Stimulated activated CD4-positive, alpha-beta T cell treated with anti-CD3 and anti-CD28 coated beads, Interleukin-15, amount 100 ng/mL, for 24 hours (primary cell): ENCODE results near the gene MINDY4.

Experiments used
- DNase-seq: peaks from one replicate; pipeline ENCODE4 v3.0.0-alpha.2; 2020

MINDY4 gene

DNA sequence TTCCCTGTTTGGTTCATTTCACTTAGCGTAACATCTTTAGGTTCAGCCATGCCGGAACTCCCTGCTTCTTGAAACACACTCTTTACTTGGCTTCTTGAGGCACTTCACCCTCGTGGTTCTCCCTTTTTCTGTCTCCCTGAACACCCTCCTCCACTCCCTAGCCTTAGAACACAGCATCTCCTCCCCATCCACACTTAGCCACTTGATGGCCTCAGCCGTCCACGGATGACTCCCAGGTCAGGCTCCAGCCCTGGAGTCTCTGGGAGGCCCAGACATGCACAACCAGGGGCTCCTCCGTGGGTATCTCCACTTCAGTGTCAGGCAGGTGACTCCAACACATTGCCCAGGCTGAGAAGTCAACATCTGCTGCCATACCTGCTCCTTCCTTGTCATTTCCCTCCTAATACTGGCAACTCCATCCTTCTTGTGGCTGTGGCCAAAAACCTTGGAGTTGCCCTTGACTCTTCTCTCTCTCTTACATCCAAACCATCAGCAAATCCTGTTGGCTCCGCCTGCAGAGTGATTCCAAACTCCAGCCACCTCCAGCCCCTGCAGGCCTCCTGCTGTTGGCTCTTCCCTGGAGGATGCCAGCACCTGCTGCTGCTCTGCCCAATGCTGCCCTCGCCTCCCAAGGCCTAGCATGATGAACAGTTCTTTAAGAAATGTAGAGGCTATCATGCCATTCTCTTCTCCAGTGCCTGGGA is 27.7 kb upstream of the MINDY4 start:
- no peak for DNase-seq

DNA sequence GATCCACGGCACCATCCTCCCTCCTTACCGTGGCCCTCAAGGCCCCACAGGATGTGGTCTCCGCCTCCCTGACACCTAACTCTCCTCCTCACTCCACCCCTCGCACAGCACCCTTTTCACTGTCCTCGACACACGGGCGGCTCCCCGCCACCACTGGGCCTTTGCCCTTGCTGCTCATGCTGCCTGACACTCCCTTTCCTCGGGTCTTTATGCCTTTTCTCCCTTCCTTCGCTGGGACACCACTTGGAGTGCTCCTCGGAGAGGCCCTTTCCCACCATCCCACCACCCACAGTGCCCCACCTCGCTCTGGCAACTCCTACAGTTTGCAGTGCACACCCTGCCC is 27.2 kb upstream of the MINDY4 start:
- DNase-seq, result no peak

DNA sequence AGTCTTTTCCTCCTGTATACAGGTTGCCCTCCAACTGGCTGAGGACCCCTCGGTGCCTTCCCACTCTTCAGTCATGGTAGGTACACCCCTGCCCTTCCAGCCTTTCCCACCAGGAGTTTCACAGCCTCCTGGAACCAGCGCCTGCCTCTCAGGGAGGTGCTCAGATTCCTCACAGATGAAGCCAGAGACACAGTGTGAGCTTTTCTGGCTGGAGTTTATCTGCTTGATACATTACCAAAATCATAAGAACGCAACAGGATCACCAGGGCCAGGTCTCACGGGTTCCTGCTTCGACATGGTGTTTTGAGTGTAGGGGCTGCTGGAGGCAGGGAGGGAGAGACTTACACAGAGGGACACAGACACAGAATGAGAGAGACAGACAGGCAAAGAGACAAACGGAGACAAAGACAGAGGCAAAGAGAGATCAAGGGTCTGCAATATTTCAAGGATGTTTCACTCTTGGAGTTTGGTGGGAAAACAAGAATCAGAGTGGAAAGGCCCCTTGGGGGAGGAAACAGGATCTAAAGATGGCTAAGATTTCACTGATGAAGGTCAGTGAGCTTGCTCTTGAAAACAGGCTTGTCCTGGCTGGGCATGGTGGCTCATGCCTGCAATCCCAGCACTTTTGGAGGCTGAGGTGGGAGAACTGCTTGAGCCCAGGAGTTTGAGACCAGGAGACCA is 25.8 kb upstream of the MINDY4 start:
- no peak for DNase-seq

DNA sequence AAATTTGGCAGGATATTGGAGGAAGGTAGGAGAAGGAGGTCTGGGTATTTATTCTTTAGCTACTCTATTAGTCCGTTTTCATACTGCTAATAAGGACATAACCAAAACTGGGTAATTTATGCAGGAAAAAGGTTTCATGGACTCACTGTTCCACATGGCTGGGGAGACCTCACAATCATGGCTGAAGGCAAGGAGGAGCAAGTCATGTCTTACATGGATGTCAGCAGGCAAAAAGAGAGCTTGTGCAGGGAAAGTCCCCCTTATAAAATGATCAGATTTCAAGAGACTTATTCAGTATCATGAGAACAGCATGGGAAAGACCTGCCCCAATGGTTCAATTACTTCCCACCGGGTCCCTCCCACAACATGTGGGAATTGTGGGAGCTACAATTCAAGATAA is 21.2 kb upstream of the MINDY4 start:
- no peak for DNase-seq

DNA sequence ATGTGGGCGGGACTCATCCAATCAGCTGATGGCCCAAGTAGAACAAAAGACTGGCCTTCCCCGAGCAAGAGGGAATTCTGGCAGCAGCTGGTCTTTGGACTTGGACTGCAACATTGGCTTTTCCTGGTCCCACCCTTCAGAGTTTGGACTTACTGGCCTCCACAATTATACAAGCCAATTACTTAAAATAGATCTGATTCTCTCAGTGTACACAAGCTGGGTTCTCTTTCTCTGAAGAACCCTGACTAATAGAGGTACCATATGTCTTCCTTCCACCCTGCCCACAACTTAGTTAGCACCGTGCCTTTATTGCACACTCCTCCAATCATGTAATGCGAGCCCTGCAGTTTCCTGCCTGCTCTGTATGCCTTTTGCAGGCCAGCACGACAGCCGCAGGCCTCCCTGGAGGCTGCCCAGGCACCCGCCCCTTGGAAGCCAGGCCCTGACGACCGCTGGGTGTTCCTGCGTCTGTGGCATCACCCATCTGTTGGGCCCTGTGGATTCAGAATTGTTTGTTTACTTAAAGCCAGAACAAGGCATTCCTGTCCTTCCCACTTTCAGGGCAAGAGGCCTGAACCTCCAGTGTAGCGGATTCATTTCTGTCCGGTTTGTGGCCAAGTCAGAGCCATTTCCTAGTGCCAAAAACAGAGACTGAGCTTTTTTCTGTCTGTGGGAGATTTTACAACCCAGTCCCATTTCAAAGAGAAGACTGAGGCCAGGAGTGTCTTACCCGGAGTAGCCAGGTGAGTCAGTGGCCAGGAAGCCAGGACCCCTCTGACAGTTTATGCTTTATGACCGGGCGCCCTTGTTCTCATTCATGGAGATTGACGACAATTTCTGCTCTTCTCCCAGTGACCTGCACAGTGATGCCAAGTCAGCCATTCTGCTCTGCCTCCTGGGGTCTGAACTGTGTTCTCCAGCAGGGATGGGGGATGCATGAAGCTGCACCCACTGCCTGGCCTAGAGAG is 20.2 kb upstream of the MINDY4 start:
- no peak for DNase-seq

DNA sequence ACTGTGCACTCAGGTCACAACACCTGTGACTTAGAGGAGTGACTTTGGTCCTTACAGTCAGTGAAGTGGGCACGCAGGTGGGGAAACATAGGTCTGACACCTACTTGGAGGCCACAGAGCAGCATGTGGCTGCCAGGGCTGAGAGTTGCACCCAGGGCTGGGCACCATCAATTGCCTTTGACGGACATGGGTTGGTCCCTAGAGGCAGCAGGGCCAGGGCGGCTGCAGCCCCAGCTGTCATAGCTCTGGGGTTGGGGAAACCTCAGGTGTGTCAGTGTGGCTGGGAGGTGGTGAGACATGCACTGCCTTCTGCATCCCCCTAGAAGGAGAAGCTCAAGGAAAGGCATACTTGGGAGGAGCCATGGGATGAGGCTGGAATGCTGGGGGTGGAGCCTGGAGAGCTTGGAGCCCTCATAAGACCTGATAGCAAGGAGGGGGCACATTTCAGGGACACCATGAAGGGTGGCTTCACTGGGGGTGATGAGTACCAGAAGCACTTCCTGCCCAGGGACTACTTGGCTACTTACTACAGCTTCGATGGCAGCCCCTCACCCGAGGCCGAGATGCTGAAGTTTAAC is 19.4 kb upstream of the MINDY4 start, which contains the start of gene INMT:
Gene INMT, plus strand, starts transcription at position 440 of the 578 bp plus-strand sequence. Its CDS starts 16 bp downstream, at position 456.
- no peak for DNase-seq

DNA sequence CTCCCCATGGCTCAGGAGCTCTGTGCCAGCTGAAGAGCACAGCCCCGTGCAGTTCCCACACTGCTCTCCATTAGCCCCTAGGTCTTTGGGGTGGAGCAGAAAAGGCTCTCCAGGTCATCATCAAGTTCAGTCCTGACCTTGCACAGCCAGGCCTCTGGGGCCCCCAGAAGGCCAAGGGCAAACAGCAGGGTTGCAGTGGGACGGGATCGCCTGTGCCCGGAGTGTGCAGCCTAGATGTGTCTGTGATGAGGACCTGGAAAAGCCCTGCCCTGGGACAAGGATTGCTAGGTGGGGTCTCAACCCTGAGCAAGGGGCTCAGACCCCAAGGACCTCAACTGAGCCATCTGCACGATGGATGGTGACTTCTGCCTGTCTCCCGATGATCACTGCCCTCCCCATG is 18.7 kb upstream of the MINDY4 start:
- no peak for DNase-seq

DNA sequence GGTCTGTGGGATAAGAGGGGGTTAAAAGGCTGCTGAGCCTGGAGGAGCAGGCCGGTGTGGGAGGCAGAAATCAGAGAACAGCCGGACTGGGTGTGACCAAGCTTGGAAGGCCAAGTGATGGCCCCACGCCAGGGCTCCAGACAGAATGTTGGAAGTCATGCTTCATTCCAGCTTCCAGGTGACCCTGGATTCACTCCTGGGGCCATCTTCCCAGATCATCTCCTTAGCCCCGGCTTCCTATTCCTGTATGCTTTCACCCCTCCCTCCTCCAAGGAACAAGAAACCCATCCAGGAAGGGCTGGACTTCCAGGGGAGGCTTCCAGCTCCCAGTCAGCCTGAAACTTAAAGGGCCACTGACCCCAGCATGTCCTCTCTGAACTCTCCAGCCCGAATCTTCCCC is 18.2 kb upstream of the MINDY4 start:
- no peak for DNase-seq

DNA sequence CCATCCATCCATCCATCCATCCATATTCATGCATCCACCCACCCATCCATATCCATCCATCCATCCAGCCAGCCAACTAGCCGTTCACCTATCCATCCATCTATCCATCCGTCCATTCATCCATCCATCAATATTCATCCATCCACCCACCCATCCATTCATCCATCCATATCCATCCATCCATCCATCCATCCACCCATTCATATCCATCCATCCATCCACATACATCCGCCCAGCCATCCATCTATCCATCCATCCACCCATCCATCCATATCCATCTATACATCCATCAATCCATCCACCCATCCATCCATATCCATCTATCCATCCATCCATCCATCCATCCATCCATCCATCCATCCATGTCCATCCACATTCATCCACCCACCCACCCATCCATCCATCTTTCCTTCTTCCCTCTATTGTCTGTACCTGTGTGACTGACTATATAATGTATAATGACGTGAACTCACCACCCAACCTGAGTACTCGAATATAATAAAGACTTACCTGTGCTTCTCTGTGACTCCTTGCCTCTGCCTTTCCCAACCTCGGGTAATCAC is 16.8 kb upstream of the MINDY4 start:
- DNase-seq, result no peak

DNA sequence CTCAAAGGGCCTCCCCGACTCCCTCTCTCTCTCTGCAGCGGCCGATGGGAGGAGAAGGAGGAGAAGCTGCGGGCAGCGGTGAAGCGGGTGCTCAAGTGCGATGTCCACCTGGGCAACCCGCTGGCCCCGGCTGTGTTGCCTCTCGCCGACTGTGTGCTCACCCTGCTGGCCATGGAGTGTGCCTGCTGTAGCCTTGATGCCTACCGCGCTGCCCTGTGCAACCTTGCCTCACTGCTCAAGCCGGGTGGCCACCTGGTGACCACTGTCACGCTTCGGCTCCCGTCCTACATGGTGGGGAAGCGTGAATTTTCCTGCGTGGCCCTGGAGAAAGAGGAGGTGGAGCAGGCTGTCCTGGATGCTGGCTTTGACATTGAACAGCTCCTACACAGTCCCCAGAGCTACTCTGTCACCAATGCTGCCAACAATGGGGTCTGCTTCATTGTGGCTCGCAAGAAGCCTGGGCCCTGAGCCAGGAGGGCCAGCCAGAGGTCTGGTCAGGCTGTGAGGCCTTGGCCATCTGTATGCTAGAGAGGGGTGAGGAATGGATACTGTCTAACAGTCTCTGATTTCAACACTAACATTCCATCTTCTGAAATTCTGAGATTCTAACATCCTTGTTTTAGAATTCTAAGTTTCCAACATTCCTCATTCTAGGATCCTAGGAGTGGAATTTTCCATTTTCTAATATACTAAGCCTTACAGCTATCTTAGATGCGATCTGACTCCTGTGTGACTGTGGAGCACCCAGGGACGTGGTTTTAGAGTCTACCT is 15.6 kb upstream of the MINDY4 start:
- no peak for DNase-seq

DNA sequence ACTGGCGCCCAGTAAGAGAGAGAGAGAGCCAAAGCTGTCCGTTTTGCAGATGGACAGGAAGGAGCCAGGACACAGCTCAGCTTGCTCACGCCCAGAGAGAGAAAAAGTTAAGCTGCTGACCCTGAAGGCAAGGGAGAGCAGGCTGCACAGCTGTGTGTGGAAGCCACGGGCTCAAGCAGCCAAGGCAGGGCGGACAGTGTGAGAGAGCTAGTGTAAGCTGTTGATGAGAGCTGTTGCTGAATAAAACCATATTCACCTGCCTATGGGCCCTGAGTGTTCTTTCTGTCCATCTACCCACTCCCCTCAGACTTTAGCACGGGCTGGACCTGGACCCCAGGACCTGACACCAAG is 13.9 kb upstream of the MINDY4 start:
- DNase-seq, result no peak

DNA sequence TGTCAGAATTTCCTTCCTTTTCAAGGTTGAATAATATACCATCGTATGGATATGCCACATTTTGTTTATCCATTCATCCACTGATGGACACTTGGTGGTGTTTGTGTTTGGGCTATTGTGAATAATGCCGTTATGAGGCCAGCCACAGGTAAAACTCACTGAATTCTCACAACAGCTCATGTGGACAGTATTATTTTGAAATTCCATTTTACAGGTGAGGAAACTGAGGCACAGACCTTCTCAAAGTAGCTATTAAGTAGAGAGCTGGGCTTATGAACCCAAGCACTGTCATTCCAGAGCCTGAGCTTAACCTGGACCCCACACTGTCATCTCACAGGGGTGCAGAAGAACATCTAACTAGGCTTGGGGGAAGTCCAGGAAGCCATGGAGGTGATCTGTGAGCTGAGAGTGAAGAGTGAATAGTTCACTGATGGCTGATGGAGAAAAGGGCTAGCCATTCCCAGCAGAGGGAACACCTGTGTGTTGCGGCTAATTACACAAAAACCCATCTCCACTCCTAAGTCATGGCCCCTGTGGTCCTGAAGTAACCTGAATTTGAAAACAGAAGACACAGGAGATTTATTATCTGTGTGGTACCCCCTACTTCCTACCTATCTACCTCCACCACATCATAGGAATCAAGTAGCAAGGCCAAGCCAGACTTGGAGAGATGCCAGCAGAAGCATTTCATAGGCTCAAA is 10.6 kb upstream of the MINDY4 start:
- no peak for DNase-seq

DNA sequence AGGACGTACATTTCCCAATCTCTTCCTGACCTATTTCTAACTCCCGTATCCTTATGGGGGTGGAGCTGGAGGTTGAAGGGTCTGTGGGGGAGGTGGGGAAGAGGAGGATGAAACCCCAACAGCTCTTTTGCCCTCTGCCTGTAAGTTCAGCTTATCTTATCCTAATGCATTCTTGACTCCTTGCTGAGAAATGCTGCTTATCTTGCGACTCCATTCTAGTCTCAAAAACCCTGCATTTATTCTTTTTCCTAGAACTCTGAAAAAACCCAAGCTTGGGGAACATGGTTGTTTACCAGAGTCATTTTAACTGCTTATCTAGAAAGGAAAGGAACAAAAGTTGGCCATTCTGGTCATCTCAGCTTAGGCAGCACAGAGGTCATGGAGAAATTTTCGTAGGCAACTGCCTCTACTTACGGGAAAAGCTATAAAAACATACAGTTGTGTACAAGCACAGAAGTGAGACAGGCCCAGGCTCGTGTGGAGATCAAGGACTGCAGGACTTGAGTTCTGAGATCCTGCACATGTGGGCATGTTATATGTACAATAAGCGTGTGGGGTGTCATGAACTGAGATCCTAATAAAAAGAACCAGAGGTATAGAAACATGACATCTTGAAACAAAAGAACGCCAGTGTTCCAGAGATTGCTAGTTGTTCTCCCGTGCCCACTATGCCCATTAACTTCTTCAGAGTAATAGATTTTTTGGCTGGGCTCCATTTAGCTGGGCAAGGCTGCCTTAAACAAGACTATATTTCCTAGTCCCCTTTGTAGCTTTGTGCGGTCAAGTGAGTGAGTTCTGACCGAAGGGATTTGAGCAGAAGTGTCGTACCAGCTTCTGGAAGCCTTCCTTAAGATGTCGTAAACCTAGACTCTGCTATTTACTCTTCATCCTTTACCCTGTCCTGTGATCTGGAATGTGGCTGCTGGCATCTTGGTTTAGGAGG is 9.7 kb upstream of the MINDY4 start:
- no peak for DNase-seq

DNA sequence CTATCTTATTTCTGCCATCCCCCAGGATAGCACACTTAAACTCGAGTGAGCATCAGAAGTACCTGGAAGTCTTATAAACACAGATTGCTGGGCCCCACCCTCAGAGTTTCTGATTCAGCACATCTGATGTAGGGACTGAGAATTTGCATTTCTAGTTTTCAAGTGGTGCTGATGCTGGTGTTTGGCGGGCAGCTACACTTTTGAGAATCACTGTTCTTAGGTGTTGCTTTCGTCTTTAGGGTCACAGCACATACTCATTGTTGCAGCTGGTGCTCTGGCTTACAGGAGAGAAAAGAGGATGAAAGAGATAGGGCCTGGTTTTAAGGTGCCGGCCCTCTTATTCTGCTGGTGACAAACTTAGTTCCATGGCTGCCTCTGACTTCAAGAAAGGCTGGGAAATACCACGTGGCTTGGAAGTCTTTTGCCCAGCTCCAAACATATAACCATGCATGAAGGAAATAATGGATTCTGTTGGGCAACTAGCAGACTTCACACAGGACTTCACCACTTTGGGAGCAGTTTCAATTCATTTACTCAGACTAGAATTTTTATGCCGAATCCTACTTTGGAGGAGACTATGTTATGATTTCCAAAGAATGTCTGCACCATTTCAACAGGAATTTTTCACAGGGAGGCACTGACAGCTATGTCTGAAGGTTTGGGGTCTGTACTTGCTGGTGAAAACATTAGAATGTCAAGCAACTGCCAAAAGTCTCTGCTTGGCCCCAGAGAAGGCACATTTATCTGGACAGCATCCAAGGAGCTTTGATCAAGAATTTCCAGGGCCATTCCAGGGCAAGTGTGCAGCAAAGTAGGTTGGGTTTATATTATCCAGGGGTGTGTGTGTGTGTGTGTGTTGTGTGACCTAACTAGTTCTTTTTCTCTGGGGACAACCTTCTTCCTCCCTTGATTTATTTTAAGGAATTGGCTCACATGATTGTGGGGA is 6.9 kb upstream of the MINDY4 start:
- no peak for DNase-seq

DNA sequence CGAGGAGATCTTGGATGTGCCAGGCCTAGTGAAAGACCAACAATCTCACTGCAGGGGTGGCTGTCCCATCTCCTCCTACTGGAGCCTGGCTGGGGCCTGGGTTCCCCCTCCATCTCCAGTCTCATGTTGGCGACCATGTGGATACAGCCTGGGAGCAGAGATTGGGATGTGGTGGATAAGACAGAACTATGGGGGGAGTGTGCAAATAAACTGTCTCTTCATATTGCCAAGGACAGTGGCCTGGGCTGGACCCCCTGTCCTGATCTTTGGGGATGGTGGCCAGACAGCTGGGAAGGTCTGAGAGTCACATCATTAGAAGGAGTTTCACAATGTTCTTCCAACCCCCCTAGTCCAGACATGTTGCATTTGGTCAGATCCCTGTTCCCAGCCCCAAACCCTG is 5.8 kb upstream of the MINDY4 start:
- no peak for DNase-seq

DNA sequence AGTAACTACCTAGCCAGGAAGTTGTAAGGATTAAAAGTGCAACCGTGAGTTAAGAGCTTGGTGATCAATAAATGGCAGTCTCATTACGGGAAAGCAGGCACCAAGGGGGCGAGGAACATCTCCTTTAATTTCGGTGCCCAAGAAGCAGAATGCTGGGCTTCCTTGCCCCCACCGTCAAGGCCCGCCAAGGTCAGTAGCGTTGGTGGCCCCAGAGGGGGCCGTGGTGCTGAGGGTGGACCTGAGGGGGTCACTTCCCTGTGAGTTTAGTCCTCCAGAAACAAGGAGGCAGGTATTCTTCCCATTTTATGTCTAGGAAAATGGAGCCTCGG is 408 bp upstream of the MINDY4 start:
- DNase-seq, result no peak

DNA sequence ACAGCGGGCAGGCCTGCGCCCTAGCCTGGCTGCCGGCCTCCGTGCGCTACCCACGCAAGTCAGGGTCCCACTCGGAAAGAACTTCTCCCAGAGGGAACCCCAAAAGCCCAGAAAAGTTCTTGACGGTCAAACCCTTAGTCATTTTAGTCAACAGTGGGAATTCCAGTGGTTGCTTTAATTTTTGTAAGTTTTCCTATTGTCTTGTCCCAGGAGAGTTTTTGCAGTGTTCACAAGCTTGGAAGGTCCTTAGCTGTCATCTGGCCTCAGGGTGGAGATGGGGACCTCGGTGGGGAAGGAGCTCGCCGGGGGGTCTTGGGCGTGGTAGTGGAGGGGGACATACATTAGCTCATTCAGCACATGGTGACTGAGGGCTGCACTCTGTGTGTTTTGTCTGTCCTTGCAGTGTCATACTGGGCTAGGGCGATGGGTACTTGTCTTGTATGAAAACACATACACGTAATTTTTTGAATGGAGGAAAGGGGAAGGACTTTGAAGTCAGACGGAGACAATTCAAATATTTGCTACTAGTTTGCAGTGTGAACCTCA is 736 bp downstream of the MINDY4 start:
- DNase-seq, result peak; percentile 18

DNA sequence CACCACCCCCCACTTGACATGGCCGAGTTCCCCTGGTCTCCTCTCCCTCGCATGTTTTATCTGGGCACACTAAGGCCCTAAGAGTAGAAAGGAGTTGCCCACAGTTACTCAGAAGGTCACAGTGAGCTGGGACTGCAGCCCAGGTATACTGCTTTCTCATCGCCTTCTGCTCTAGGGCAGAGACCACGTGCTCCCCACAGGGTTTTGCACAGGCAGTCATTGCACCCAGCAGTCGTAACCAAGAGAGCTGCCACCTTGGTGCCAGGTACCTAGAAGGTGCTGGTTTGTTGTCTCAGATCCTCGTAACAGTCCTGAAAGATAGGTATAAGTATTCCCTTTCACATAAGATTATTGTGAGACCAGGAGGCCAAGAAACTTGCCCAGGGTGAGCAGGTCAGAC is 1.8 kb downstream of the MINDY4 start:
- DNase-seq, result no peak

DNA sequence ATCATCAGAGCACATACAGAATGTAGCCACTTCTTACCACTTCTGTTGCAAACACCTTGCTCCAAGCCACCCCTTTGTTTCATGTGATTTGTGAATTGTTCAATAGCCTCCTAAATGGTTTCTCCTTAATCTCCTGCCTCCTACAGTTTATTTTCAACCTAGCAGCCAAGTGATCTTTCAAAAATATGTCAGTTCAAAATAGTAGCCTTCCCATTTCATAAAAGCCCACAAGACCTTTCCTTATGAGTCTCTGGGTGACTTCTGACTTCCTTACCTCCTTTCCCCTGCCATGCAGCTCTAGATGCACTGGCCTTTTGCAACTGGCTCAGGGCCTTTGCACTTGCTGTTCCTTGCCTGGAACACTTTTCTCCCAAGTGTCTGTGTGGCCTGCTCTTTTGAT is 4.8 kb downstream of the MINDY4 start:
- DNase-seq, result no peak
